Peyer's patch (tissue), 4 donors: ENCODE results near the gene OR6P1. TPM values are rescaled to one million over a fixed set of nuclear protein-coding genes. Genes with fewer than 3 reads are reported as not detected.

Source experiments
- DNase-seq, 3 donors: peaks; one replicate each; pipeline ENCODE4 v3.0.0-alpha.2; 2017 to 2019
- H3K27ac ChIP-seq, 4 donors: fragments of 200-600 bp; sonication (generic); one replicate each; pipeline ENCODE4 v1.5.1; 2016 to 2019
- H3K27me3 ChIP-seq, 2 donors: fragments of 200-600 bp; sonication (generic); one replicate each; pipeline ENCODE4 v1.5.1; 2019
- H3K36me3 ChIP-seq, 3 donors: fragments of 200-600 bp; sonication (generic); one replicate each; pipeline ENCODE4 v1.5.1; 2016 to 2019
- H3K4me1 ChIP-seq, 4 donors: fragments of 200-600 bp; sonication (generic); one replicate each; pipeline ENCODE4 v1.5.1; 2016 to 2019
- H3K4me3 ChIP-seq, 4 donors: fragments of 200-600 bp; sonication (generic); 1 replicate in 3 of 4; 2 replicates in 1 of 4; pipeline ENCODE4 v1.5.1; 2016 to 2019; ENCODE audit warnings: mild to moderate bottlenecking in 1 of 4
- H3K9me3 ChIP-seq, 4 donors: fragments of 200-600 bp; sonication (generic); one replicate each; pipeline ENCODE4 v1.5.1; 2016 to 2019; ENCODE audit warnings: mild to moderate bottlenecking in 1 of 4
- CTCF ChIP-seq, 6 experiments: fragments of 450-650 bp in 4 of 6; fragments of 200-600 bp in 2 of 6; sonication (generic) in 1 of 6; IDR thresholded peaks; one replicate each; pipeline ENCODE4 v1.5.1; 2017 to 2019; ENCODE audit warnings: antibody characterized with exemption in 6 of 6, mild to moderate bottlenecking in 3 of 6, moderate library complexity in 1 of 6
- POLR2A ChIP-seq, 2 donors: fragments of 450-650 bp; IDR thresholded peaks; one replicate each; pipeline ENCODE4 v1.5.1; 2017; ENCODE audit warnings: antibody characterized with exemption in 2 of 2, mild to moderate bottlenecking in 2 of 2, moderate library complexity in 2 of 2
- total RNA-seq, 4 donors: library from RNA; depleted of rRNA; stranded (reverse); fragments of >200 nt; gene quantifications; one replicate each; pipeline ENCODE4 v1.1.0, GENCODE V29; 2016

OR6P1 gene
- total RNA-seq, 4 donors from 2014 or later: not detected

GRCh38 chr1:158586942-158587341 is 16.6 kb upstream of the OR6P1 start:
- Histone ChIP-seq H3K9me3 (peaks cover 0 to 6% (median 3%) of the 10 kb centered on the region in 4 donors), H3K4me3 (no peak overlapping the region), H3K27ac (no peak overlapping the region), H3K36me3 (no peaks in the 10 kb centered on the region), H3K27me3 (no peaks in the 10 kb centered on the region), H3K4me1 (no peaks in the 10 kb centered on the region)
- no peak for DNase-seq
- no peak for TF ChIP-seq CTCF (IDR thresholded peaks at IDR 0.05)
- TF ChIP-seq POLR2A (IDR thresholded peaks at IDR 0.05): no peak

- Histone ChIP-seq H3K27me3 (no peaks in the 10 kb centered on the region), H3K4me3 (no peak overlapping the region), H3K9me3 (peaks cover 0 to 6% (median 3%) of the 10 kb centered on the region in 4 donors), H3K36me3 (no peaks in the 10 kb centered on the region), H3K27ac (no peak overlapping the region), H3K4me1 (no peaks in the 10 kb centered on the region)
- TF ChIP-seq POLR2A (IDR thresholded peaks at IDR 0.05) (no peak), CTCF (IDR thresholded peaks at IDR 0.05) (no peak)
- no peak for DNase-seq
Measured at GRCh38 chr1:158583962-158584361, 13.6 kb upstream of the OR6P1 start.

GRCh38 chr1:158579733-158580132 is 9.4 kb upstream of the OR6P1 start, which contains the start of gene OR10X1:
Gene OR10X1 (minus strand): TSS chr1:158579899. CDS start chr1:158579899, 0 bp downstream.
- H3K27me3 ChIP-seq: no peaks in the 10 kb centered on the region
- no peak for TF ChIP-seq CTCF (IDR thresholded peaks at IDR 0.05)
- no peak for TF ChIP-seq POLR2A (IDR thresholded peaks at IDR 0.05)
- H3K27ac ChIP-seq: no peak within 1 kb of the TSS
- no peaks in the 10 kb centered on the region for H3K9me3 ChIP-seq
- H3K36me3 ChIP-seq: no peaks in the 10 kb centered on the region
- H3K4me3 ChIP-seq: no peak within 1 kb of the TSS
- no peaks in the 10 kb centered on the region for H3K4me1 ChIP-seq
- DNase-seq: no peak

- no peaks in the 10 kb centered on the region for H3K36me3 ChIP-seq
- no peak for TF ChIP-seq POLR2A (IDR thresholded peaks at IDR 0.05)
- TF ChIP-seq CTCF (IDR thresholded peaks at IDR 0.05): no peak
- DNase-seq: no peak
Measured at GRCh38 chr1:158577561-158577960, 7.2 kb upstream of the OR6P1 start.

GRCh38 chr1:158572226-158572625 is 1.8 kb upstream of the OR6P1 start:
- Histone ChIP-seq H3K4me3 (no peak overlapping the region), H3K36me3 (no peaks in the 10 kb centered on the region), H3K4me1 (no peaks in the 10 kb centered on the region), H3K27me3 (no peaks in the 10 kb centered on the region), H3K27ac (no peak overlapping the region), H3K9me3 (no peaks in the 10 kb centered on the region)
- TF ChIP-seq CTCF (IDR thresholded peaks at IDR 0.05) (no peak), POLR2A (IDR thresholded peaks at IDR 0.05) (no peak)
- DNase-seq: no peak

More at GRCh38 chr1:158577561-158577960, 7.2 kb upstream of the OR6P1 start:
- Histone ChIP-seq H3K27ac (no peak overlapping the region), H3K4me3 (no peak overlapping the region), H3K9me3 (no peaks in the 10 kb centered on the region), H3K27me3 (no peaks in the 10 kb centered on the region), H3K4me1 (no peaks in the 10 kb centered on the region)

- H3K9me3 ChIP-seq: no peaks in the 10 kb centered on the region
- no peak for DNase-seq
- no peak overlapping the region for H3K4me3 ChIP-seq
- H3K27ac ChIP-seq: no peak overlapping the region
- H3K36me3 ChIP-seq: no peaks in the 10 kb centered on the region
- H3K4me1 ChIP-seq: no peaks in the 10 kb centered on the region
- H3K27me3 ChIP-seq: no peaks in the 10 kb centered on the region
- TF ChIP-seq POLR2A (IDR thresholded peaks at IDR 0.05) (no peak), CTCF (IDR thresholded peaks at IDR 0.05) (no peak)
Measured at GRCh38 chr1:158564608-158565007, 5.8 kb downstream of the OR6P1 start.
